HL-60 (cell line): ENCODE measurements around the gene ENOX2.

ENCODE experiments used
- DNase-seq, 2 experiments: peaks; one replicate each; pipeline ENCODE4 v3.0.0-alpha.2; 2010 to 2020; ENCODE audit warnings: low read depth in 1 of 2, low spot score in 1 of 2
- H3K27ac ChIP-seq: fragments of 250-450 bp; sonication (Bioruptor Pico); replicated peaks from 2 replicates; pipeline ENCODE4 v1.5.1; 2020; ENCODE audit warnings: mild to moderate bottlenecking, moderate library complexity
- H3K27me3 ChIP-seq: fragments of 250-450 bp; sonication (Bioruptor Pico); 2 replicates; pipeline ENCODE4 v1.5.1; 2021; ENCODE audit warnings: mild to moderate bottlenecking, moderate library complexity; ENCODE audit not compliant: insufficient read depth, poor library complexity, severe bottlenecking
- H3K4me3 ChIP-seq: replicated peaks from 2 replicates; pipeline ENCODE4 v1.5.1; 2011; ENCODE audit warnings: mild to moderate bottlenecking, control low read depth, low read length; ENCODE audit not compliant: insufficient read depth
- GABPA ChIP-seq: IDR thresholded peaks from 2 replicates; pipeline ENCODE4 v1.6.1; 2012; ENCODE audit warnings: low read depth
- POLR2AphosphoS5 ChIP-seq: IDR thresholded peaks from 2 replicates; pipeline ENCODE4 v1.6.1; 2012; ENCODE audit warnings: low read depth
- REST ChIP-seq: IDR thresholded peaks from 2 replicates; pipeline ENCODE4 v1.6.1; 2012; ENCODE audit warnings: low read depth; ENCODE audit not compliant: insufficient replicate concordance
- SPI1 ChIP-seq: IDR thresholded peaks from 2 replicates; pipeline ENCODE4 v1.6.1; 2012; ENCODE audit warnings: low read depth, mild to moderate bottlenecking, borderline replicate concordance
- TF ChIP-seq, protein P1 (sequence below): IDR thresholded peaks from one replicate; pipeline ENCODE4 v1.5.1; 2011; ENCODE audit warnings: low read length, control low read depth, inconsistent platforms; ENCODE audit not compliant: insufficient read depth

The ENOX2 gene

GRCh38 chrX:130906776-130907175 lies 3.8 kb upstream of the ENOX2 start:
- DNase-seq: no peak
- no peaks in the 10 kb centered on the region for H3K27me3 ChIP-seq
- no peak for TF ChIP-seq SPI1
- TF ChIP-seq GABPA: no peak
- TF ChIP-seq POLR2AphosphoS5: no peak
- TF ChIP-seq REST: no peak
- TF ChIP-seq, protein P1, sequence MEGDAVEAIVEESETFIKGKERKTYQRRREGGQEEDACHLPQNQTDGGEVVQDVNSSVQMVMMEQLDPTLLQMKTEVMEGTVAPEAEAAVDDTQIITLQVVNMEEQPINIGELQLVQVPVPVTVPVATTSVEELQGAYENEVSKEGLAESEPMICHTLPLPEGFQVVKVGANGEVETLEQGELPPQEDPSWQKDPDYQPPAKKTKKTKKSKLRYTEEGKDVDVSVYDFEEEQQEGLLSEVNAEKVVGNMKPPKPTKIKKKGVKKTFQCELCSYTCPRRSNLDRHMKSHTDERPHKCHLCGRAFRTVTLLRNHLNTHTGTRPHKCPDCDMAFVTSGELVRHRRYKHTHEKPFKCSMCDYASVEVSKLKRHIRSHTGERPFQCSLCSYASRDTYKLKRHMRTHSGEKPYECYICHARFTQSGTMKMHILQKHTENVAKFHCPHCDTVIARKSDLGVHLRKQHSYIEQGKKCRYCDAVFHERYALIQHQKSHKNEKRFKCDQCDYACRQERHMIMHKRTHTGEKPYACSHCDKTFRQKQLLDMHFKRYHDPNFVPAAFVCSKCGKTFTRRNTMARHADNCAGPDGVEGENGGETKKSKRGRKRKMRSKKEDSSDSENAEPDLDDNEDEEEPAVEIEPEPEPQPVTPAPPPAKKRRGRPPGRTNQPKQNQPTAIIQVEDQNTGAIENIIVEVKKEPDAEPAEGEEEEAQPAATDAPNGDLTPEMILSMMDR: no peak
- H3K4me3 ChIP-seq: no peak overlapping the region
- H3K27ac ChIP-seq: no peak overlapping the region

DNA sequence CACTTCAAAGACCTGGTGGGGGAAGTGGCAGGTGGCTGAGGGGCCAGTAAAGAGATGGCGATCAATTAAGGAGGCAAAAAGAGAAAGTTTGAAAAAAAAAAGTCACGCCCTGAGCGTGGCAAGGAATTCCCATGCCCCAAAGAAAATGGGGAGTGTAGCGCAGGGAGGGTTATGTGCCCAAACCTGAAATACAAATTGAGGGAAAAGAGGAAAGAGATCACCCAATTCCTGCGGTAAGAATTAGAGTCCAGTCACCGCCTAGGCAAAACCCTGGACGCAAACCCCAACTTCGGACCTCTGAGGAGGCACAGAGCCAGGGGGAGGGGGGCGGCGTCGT lies 595 bp downstream of the ENOX2 start:
- no peak for TF ChIP-seq REST
- TF ChIP-seq, protein P1: no peak
- TF ChIP-seq SPI1: no peak
- TF ChIP-seq GABPA: no peak
- TF ChIP-seq POLR2AphosphoS5: no peak
- H3K4me3 ChIP-seq: peak overlapping the region; percentile 71
- peak overlapping the region; percentile 89 for H3K27ac ChIP-seq
- no peaks in the 10 kb centered on the region for H3K27me3 ChIP-seq
- no peak for DNase-seq

DNA sequence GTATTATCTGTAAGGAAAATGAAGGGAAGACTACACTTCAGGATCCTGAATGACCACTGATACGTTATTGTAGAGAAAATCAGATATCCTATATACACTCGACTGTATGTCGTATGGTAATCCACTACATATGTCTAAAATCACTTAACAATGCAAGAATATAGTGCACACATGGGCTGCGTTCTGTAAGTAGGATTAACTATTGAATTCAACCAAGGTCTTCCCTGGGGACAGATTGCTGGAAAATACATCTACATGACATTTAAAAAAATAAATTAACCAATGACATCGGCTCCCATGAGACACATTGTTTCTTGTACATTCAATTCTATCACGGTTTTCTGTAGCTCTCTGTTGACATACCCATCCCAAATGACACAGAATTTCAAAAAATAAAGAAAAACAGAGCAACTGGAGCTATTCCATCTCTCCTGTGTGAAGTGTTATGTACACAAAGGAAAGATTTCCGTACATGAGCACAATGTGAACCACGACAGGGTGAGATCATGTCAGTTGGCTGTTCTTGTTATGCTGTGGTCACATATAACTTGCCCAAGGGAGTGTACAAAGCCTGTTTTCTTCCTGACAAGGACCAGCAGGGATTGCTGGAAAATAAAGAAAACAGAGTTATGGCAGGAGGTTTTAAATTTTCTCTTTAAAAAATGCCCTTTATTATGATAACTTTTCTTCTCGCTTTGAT lies 6.1 kb downstream of the ENOX2 start:
- H3K27me3 ChIP-seq: no peaks in the 10 kb centered on the region
- H3K4me3 ChIP-seq: no peak overlapping the region

More for the DNA sequence above, 6.1 kb downstream of the ENOX2 start:
- H3K27ac ChIP-seq: no peak overlapping the region
- no peak for DNase-seq
- no peak for TF ChIP-seq REST
- no peak for TF ChIP-seq SPI1
- no peak for TF ChIP-seq POLR2AphosphoS5
- TF ChIP-seq GABPA: no peak
- TF ChIP-seq, protein P1: no peak
